ENCODE measurements around the gene CDH2. TPM values are rescaled to one million over a fixed set of nuclear protein-coding genes. Genes with fewer than 3 reads are reported as not detected.

The CDH2 gene
- polyA plus RNA-seq, 1 donor from 2014 or later, result 199 TPM

- Histone ChIP-seq H3K36me3 (ENCODE audit: insufficient read depth, low read length) (peaks cover 14% of the 10 kb centered on the region), H3K9me3 (ENCODE audit: low read length) (no peaks in the 10 kb centered on the region), H2AFZ (ENCODE audit: low read depth, low read length) (no peak overlapping the region), H3F3A (ENCODE audit: insufficient read depth, low read length, poor library complexity, severe bottlenecking) (no peaks in the 10 kb centered on the region), H3K79me2 (replicated peaks; ENCODE audit: insufficient read depth, low read length) (peaks cover 9% of the 10 kb centered on the region), H3K4me2 (ENCODE audit: low read length) (no peak overlapping the region), H3K27ac (ENCODE audit: low read length) (no peak overlapping the region), H4K20me1 (ENCODE audit: insufficient read depth) (no peaks in the 10 kb centered on the region), H3K4me3 (ENCODE audit: low read length) (no peak overlapping the region), H3K9me2 (ENCODE audit: insufficient read depth, low read length) (no peaks in the 10 kb centered on the region), H3K27me3 (ENCODE audit: insufficient read depth, low read depth, low read length) (no peaks in the 10 kb centered on the region), H3K9ac (ENCODE audit: low read length) (no peak overlapping the region)
- no peak for TF ChIP-seq REST (IDR thresholded peaks at IDR 0.05; ENCODE audit: borderline replicate concordance)
- no peak for TF ChIP-seq EP300 (conservative IDR thresholded peaks at IDR 0.05; ENCODE audit: poor library complexity, severe bottlenecking)
- TF ChIP-seq POLR2AphosphoS5 (IDR thresholded peaks at IDR 0.05), result no peak
- no peak for TF ChIP-seq MXI1 (conservative IDR thresholded peaks at IDR 0.05; ENCODE audit: poor library complexity, severe bottlenecking)
- no peak for TF ChIP-seq SMC3 (conservative IDR thresholded peaks at IDR 0.05; ENCODE audit: poor library complexity)
- no peak for TF ChIP-seq CTCF (IDR thresholded peaks at IDR 0.05; ENCODE audit: poor library complexity, severe bottlenecking)
- no peak for TF ChIP-seq TAF1 (IDR thresholded peaks at IDR 0.05; ENCODE audit: low read depth)
- TF ChIP-seq RAD21 (conservative IDR thresholded peaks at IDR 0.05), result no peak
Measured at GRCh38 chr18:27996801-27997272, 180.1 kb downstream of the CDH2 start.

- Histone ChIP-seq H3K9ac (ENCODE audit: low read length) (no peak overlapping the region), H2AFZ (ENCODE audit: low read depth, low read length) (no peak overlapping the region), H3K79me2 (replicated peaks; ENCODE audit: insufficient read depth, low read length) (peaks cover 9% of the 10 kb centered on the region), H3K27me3 (ENCODE audit: insufficient read depth, low read depth, low read length) (no peaks in the 10 kb centered on the region), H3K27ac (ENCODE audit: low read length) (no peak overlapping the region), H3K4me2 (ENCODE audit: low read length) (no peak overlapping the region), H3K9me3 (ENCODE audit: low read length) (no peaks in the 10 kb centered on the region), H3K4me3 (ENCODE audit: low read length) (no peak overlapping the region), H3F3A (ENCODE audit: insufficient read depth, low read length, poor library complexity, severe bottlenecking) (no peaks in the 10 kb centered on the region), H3K36me3 (ENCODE audit: insufficient read depth, low read length) (peaks cover 14% of the 10 kb centered on the region), H4K20me1 (ENCODE audit: insufficient read depth) (no peaks in the 10 kb centered on the region), H3K9me2 (ENCODE audit: insufficient read depth, low read length) (no peaks in the 10 kb centered on the region)
- TF ChIP-seq SMC3 (conservative IDR thresholded peaks at IDR 0.05; ENCODE audit: poor library complexity), result no peak
- TF ChIP-seq MXI1 (conservative IDR thresholded peaks at IDR 0.05; ENCODE audit: poor library complexity, severe bottlenecking), result no peak
- no peak for TF ChIP-seq TAF1 (IDR thresholded peaks at IDR 0.05; ENCODE audit: low read depth)
- TF ChIP-seq RAD21 (conservative IDR thresholded peaks at IDR 0.05), result no peak
- no peak for TF ChIP-seq CTCF (IDR thresholded peaks at IDR 0.05; ENCODE audit: poor library complexity, severe bottlenecking)
- TF ChIP-seq REST (IDR thresholded peaks at IDR 0.05; ENCODE audit: borderline replicate concordance), result no peak
- TF ChIP-seq EP300 (conservative IDR thresholded peaks at IDR 0.05; ENCODE audit: poor library complexity, severe bottlenecking), result no peak
- TF ChIP-seq POLR2AphosphoS5 (IDR thresholded peaks at IDR 0.05), result no peak
- no peak for TF ChIP-seq EZH2 (IDR thresholded peaks at IDR 0.05; ENCODE audit: borderline replicate concordance, insufficient read depth, low read length, poor library complexity, severe bottlenecking)
Measured at GRCh38 chr18:27995770-27996502, 181.0 kb downstream of the CDH2 start.
